ENCODE data around the gene VKORC1L1.
"Not testable (repeated sequence)": the region's sequence is repeated elsewhere in the genome, so short reads cannot be mapped to it uniquely, and the experiment has no call there.

VKORC1L1 gene

DNA sequence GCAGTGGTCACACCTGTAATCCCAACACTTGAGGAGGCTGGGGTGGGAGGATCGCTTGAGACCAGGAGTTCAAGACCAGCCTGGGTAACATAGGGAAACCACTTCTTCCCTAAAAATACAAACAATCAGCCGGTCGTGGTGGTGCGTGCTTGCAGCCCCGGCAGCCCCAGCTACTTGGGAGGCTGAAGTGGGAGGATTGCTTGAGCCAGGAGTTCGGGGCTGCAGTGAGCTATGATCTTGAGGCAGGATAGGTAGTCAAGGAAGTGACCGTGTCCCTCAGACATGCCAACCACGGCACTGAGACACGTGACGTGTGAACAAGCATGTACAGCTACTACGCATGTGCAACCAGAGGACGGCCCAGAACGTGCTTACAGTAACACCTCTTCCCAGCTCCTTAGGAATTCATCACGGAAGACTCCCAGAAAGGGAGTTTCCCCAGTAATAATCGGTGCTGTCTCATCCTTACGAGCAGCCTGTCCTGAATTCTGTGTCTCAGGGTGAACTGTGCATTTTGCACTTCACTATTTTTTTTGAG, 103.9 kb downstream of the VKORC1L1 start:
- no peaks in the 10 kb centered on the region for H3K9me3 Mint-ChIP-seq
- ATAC-seq, result no peak
- no peak for DNase-seq

GRCh38 chr7:65978891-65979582, 106.2 kb downstream of the VKORC1L1 start:
- Mint-ChIP-seq H3K27me3 (no peaks in the 10 kb centered on the region), H3K4me3 (no peak overlapping the region), H3K9me3 (no peaks in the 10 kb centered on the region), H3K27ac (no peak overlapping the region), H3K4me1 (peaks cover 19% of the 10 kb centered on the region)
- ATAC-seq (no peak), DNase-seq (no peak)

More for the DNA sequence above, 103.9 kb downstream of the VKORC1L1 start:
- H3K4me3 Mint-ChIP-seq, result no peak overlapping the region
- H3K4me1 Mint-ChIP-seq, result peaks cover 11% of the 10 kb centered on the region
- no peaks in the 10 kb centered on the region for H3K27me3 Mint-ChIP-seq
- H3K27ac Mint-ChIP-seq, result no peak overlapping the region

- Mint-ChIP-seq H3K27ac (no peak overlapping the region), H3K4me3 (peak overlapping the region; percentile 78 to 90), H3K4me1 (peaks cover 19% of the 10 kb centered on the region), H3K9me3 (no peaks in the 10 kb centered on the region), H3K27me3 (no peaks in the 10 kb centered on the region)
- DNase-seq (no peak), ATAC-seq (no peak)
Observed at GRCh38 chr7:65979583-65980477, 107.0 kb downstream of the VKORC1L1 start.

DNA sequence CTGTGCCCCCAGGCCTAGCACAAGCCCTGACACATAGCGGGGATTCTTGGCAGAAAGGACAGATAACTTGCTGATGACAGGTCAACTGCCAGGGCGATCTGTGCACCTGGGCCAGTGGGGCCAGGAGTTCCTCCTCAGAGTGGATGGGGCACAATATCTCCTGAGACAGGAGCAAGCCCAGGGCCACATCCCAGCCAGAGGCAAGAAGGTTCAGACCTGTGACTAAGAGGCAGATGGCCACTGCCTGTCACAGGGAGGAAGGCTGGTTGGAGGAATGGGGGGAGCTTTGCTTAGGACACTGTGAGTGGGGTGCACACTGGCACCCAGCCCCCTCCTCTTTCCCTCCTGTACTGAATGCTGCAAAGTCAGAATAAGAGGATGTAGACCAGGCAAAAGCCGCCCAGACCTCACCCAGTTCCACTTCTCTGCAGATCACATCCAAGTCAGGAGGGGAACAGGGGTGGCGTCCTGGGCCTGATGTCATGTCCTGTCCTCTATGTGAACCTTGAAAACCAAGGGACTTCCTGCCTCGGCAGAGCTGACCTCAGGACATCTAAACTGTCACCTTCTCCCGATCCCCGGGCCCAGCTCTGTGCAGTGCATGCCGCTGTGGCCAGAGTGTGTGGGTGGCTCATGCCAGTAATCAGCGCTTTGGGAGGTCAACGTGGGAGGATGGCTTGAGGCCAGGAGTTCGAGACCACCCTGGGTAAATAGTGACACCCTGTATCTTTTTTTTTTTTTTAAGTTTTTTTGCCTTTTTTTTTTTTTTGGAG, 107.8 kb downstream of the VKORC1L1 start:
- Mint-ChIP-seq H3K27ac (peak overlapping the region; percentile 41 to 97), H3K4me1 (peaks cover 19% of the 10 kb centered on the region), H3K4me3 (peak overlapping the region; percentile 78 to 90), H3K27me3 (no peaks in the 10 kb centered on the region), H3K9me3 (no peaks in the 10 kb centered on the region)
- ATAC-seq, result peak; percentile 79
- peak; percentile 32 to 70 for DNase-seq

DNA sequence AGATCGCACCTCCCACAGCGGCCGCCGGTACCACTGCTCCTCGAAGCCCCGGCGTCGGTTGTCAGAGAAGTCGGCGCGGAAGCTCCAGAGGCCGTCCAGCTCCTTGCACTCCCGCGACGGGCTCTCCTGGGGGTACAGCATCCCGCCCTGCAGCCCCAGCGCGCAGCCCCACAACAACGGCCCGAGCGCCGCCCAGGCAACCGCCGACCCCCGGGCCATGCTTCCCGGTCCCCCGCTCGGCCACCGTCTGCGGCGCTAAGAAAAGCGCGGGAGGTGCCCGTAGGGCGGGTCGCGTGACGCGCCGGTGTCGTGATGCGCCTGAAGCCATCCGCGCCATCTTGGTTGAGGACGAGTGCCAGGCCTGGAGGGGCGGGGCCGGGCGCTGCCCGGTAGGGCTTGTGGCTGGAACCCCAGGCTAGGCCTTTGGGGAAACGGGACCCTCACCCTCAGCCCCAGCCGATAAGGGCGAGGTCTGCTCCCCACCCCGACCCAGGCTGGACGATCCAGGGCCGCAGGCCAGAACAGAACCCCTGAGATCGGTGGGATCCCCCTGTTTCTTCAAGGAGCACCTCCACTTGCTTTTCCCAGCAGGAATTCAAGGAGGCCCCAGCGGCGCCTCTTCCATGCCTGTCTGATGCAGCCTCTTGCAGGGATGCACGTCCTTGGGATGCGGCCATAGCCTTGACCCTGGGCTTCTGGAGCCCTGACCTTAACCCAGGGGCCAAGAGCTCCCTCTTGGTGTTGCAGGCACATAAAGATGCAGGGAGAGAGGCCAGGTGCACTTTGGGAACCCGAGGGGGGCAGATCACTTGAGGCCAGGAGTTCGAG, 109.3 kb downstream of the VKORC1L1 start, which contains the start of gene GUSB:
GUSB (minus strand) TSS at position 249 of the 828 bp plus-strand sequence; CDS start at position 219, 30 bp downstream.
- H3K4me1 Mint-ChIP-seq, result peaks cover 19% of the 10 kb centered on the region
- DNase-seq (peak; percentile 91 to 94), ATAC-seq (peak; percentile 90)
- no peaks in the 10 kb centered on the region for H3K9me3 Mint-ChIP-seq
- peak within 1 kb of the TSS; percentile 78 to 90 for H3K4me3 Mint-ChIP-seq
- peak within 1 kb of the TSS; percentile 90 to 97 for H3K27ac Mint-ChIP-seq
- H3K27me3 Mint-ChIP-seq, result no peaks in the 10 kb centered on the region

- Mint-ChIP-seq H3K4me1 (peaks cover 19% of the 10 kb centered on the region), H3K4me3 (no peak overlapping the region), H3K9me3 (no peaks in the 10 kb centered on the region), H3K27ac (peak overlapping the region in 1 of 2 donors; percentile 48), H3K27me3 (no peaks in the 10 kb centered on the region)
- ATAC-seq, result no peak
- DNase-seq, result no peak
Observed at GRCh38 chr7:65983965-65984658, 111.2 kb downstream of the VKORC1L1 start.

GRCh38 chr7:65988084-65988483, 115.2 kb downstream of the VKORC1L1 start:
- Mint-ChIP-seq H3K4me1 (no peaks in the 10 kb centered on the region), H3K27ac (peak overlapping the region in 1 of 2 donors; percentile 57), H3K9me3 (no peaks in the 10 kb centered on the region), H3K27me3 (no peaks in the 10 kb centered on the region), H3K4me3 (no peak overlapping the region)
- DNase-seq (no peak), ATAC-seq (no peak)

GRCh38 chr7:65988503-65988902, 115.6 kb downstream of the VKORC1L1 start:
- H3K9me3 Mint-ChIP-seq, H3K27ac Mint-ChIP-seq, H3K4me3 Mint-ChIP-seq, DNase-seq, H3K27me3 Mint-ChIP-seq, ATAC-seq, H3K4me1 Mint-ChIP-seq: not testable (repeated sequence)

- Mint-ChIP-seq H3K27ac (no peak overlapping the region), H3K9me3 (no peaks in the 10 kb centered on the region), H3K4me1 (no peaks in the 10 kb centered on the region), H3K4me3 (no peak overlapping the region), H3K27me3 (no peaks in the 10 kb centered on the region)
- ATAC-seq, result no peak
- DNase-seq, result no peak
Observed at GRCh38 chr7:65989694-65990080, 116.8 kb downstream of the VKORC1L1 start.

GRCh38 chr7:65991829-65992228, 119.0 kb downstream of the VKORC1L1 start:
- DNase-seq, ATAC-seq, H3K27me3 Mint-ChIP-seq, H3K27ac Mint-ChIP-seq, H3K4me3 Mint-ChIP-seq, H3K4me1 Mint-ChIP-seq, H3K9me3 Mint-ChIP-seq: not testable (repeated sequence)

GRCh38 chr7:65992526-65992925, 119.7 kb downstream of the VKORC1L1 start:
- ATAC-seq (no peak), DNase-seq (no peak)
- H3K9me3 Mint-ChIP-seq, result no peaks in the 10 kb centered on the region
- no peak overlapping the region for H3K27ac Mint-ChIP-seq
- H3K4me1 Mint-ChIP-seq, result no peaks in the 10 kb centered on the region
- H3K27me3 Mint-ChIP-seq, result no peaks in the 10 kb centered on the region
- H3K4me3 Mint-ChIP-seq, result no peak overlapping the region

GRCh38 chr7:65994984-65995383, 122.1 kb downstream of the VKORC1L1 start:
- not testable (repeated sequence) for H3K9me3 Mint-ChIP-seq, ATAC-seq, H3K4me3 Mint-ChIP-seq, H3K27ac Mint-ChIP-seq, H3K4me1 Mint-ChIP-seq, H3K27me3 Mint-ChIP-seq, DNase-seq

DNA sequence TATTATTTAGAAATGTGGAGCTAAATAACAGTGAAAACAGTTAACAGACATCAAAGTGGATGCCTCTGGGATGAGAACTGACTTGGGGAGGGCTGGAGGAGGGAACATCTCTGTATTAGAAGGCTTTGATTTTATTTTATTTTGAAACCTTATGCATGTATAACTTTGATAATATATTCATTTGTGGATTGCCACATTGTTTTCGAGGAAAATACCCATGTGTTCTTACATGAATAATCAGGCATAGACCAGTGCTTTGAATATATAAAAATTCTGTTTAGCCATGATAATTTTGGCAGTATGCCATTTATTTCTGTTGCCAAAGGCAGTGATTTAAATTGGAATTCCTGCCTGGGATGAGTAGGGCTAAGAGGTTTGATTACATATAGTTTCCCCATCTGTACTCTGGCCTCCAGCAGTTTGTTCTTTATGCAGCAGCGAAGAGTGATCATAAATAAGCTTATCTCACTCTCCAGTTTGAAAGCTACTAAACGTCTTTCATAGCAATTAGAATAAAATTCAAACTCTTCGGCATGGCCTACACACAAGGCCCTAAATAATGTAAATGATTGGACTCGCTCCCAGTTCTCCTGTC, 128.0 kb downstream of the VKORC1L1 start:
- not testable (repeated sequence) for DNase-seq, H3K27me3 Mint-ChIP-seq, H3K4me1 Mint-ChIP-seq, H3K27ac Mint-ChIP-seq, H3K4me3 Mint-ChIP-seq, ATAC-seq, H3K9me3 Mint-ChIP-seq

Measured in stimulated activated naive CD8-positive, alpha-beta T cell treated with anti-CD3 and anti-CD28 coated beads, Interleukin-15, amount 100 ng/mL, for 72 hours (primary cell).